ENCODE data around the gene CCDC187. TPM values are rescaled to one million over a fixed set of nuclear protein-coding genes. Genes with fewer than 3 reads are reported as not detected.

Gene CCDC187
- polyA plus RNA-seq, 1 donor (not counting 4 experiments of a cell fraction or from before 2014, with no cell fraction given) = 0.03 TPM

DNA sequence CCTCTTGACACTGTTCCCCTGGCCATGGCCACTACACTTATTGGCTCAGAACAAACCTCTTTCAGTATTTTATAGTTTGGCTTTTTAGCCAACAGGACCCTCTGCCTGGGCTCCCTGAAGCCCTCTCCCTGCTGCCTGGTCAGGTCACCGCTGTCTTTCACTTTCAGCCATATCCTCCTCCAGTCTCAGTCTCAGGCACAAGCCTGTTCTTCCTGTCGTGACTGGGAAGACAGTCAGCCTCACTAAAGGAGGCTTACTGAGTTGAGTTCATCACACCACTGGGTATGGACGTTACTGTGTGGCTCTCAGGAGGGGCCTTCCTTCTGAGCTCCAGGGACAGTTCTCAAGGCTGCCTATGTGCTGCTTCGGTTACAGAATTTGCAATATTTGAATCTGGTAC is 60.3 kb downstream of the CCDC187 start:
- Histone ChIP-seq H3K27ac (ENCODE audit: control insufficient read depth, insufficient read depth, low read length) (no peak overlapping the region), H3K4me1 (ENCODE audit: control insufficient read depth, extremely low read depth, insufficient read depth, low read length) (peaks cover 25% of the 10 kb centered on the region), H2AFZ (ENCODE audit: control insufficient read depth, low read length) (no peak overlapping the region), H3K79me2 (ENCODE audit: control insufficient read depth, insufficient read depth, low read length) (peaks cover 53% of the 10 kb centered on the region), H3K4me2 (ENCODE audit: control insufficient read depth, extremely low read depth, insufficient read depth, low read depth, low read length) (no peak overlapping the region), H3K9ac (ENCODE audit: control insufficient read depth, extremely low read depth, insufficient read depth, low read length) (no peak overlapping the region), H3K9me3 (ENCODE audit: control insufficient read depth, low read depth, low read length) (no peaks in the 10 kb centered on the region), H3K27me3 (ENCODE audit: control insufficient read depth, extremely low read depth, insufficient read depth, low read length) (peaks cover 23% of the 10 kb centered on the region), H3K9me1 (ENCODE audit: control insufficient read depth, extremely low read depth, insufficient read depth, low read length) (peaks cover 3% of the 10 kb centered on the region), H3K4me3 (ENCODE audit: control insufficient read depth in 2 of 3, extremely low read depth in 1 of 3, insufficient read depth in 2 of 3, low read depth in 1 of 3, low read length in 3 of 3) (no peak overlapping the region), H4K20me1 (ENCODE audit: control insufficient read depth, extremely low read depth, insufficient read depth, low read length) (peaks cover 19% of the 10 kb centered on the region), H3K36me3 (ENCODE audit: control insufficient read depth in 2 of 2, extremely low read depth in 1 of 2, insufficient read depth in 2 of 2, low read length in 2 of 2) (peaks cover 1 to 7% of the 10 kb centered on the region in 2 experiments)
- dilution Hi-C loops (cut with MboI; ENCODE audit: extremely low pct_ligation_motif_present, low sequenced_read_pairs) = no loop called here
- FAIRE-seq (no peak), DNase-seq (ENCODE audit: low read depth, low spot score) (no peak)
- TF ChIP-seq EZH2 (IDR thresholded peaks at IDR 0.05; ENCODE audit: low read length) = no peak
- TF ChIP-seq, protein P1, sequence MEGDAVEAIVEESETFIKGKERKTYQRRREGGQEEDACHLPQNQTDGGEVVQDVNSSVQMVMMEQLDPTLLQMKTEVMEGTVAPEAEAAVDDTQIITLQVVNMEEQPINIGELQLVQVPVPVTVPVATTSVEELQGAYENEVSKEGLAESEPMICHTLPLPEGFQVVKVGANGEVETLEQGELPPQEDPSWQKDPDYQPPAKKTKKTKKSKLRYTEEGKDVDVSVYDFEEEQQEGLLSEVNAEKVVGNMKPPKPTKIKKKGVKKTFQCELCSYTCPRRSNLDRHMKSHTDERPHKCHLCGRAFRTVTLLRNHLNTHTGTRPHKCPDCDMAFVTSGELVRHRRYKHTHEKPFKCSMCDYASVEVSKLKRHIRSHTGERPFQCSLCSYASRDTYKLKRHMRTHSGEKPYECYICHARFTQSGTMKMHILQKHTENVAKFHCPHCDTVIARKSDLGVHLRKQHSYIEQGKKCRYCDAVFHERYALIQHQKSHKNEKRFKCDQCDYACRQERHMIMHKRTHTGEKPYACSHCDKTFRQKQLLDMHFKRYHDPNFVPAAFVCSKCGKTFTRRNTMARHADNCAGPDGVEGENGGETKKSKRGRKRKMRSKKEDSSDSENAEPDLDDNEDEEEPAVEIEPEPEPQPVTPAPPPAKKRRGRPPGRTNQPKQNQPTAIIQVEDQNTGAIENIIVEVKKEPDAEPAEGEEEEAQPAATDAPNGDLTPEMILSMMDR (optimal IDR thresholded peaks at IDR 0.05 in 1 of 3, IDR thresholded peaks at IDR 0.05 in 1 of 3, conservative IDR thresholded peaks at IDR 0.05 in 1 of 3; ENCODE audit: extremely low read depth in 1 of 3, insufficient read depth in 2 of 3, low read length in 3 of 3) = no peak

DNA sequence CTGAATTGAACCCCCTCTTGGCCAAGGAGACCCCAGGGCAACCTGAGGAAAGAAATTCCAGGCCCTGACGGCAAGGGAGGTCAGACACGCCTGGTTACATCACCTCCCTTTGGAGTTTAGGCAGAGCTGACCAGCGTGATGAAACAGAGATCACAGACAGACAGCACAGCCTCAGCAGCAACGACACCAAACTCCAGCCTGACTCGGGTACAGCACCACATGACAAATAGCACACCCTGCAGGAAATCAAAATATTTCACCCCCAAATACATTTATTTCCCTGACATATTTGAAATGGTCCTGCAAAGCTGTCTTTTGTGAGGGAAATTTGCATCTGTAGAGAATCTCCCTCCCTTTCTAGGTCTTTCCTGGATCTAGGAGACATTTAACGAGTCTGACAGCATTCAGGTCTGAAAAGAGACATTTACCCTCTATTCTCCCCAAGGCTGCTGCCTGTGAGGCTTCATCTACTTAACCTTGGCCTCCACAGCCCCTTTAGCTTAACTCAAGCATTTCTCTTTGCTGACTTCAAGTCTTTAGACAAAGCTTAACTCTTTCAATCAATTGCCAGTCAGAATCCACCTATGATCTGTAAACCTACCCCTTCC is 60.9 kb downstream of the CCDC187 start:
- Histone ChIP-seq H3K4me2 (ENCODE audit: control insufficient read depth, extremely low read depth, insufficient read depth, low read depth, low read length) (no peak overlapping the region), H3K4me3 (ENCODE audit: control insufficient read depth in 2 of 3, extremely low read depth in 1 of 3, insufficient read depth in 2 of 3, low read depth in 1 of 3, low read length in 3 of 3) (no peak overlapping the region), H2AFZ (ENCODE audit: control insufficient read depth, low read length) (no peak overlapping the region), H3K9me1 (ENCODE audit: control insufficient read depth, extremely low read depth, insufficient read depth, low read length) (peaks cover 3% of the 10 kb centered on the region), H4K20me1 (ENCODE audit: control insufficient read depth, extremely low read depth, insufficient read depth, low read length) (peaks cover 23% of the 10 kb centered on the region), H3K27ac (ENCODE audit: control insufficient read depth, insufficient read depth, low read length) (no peak overlapping the region), H3K79me2 (ENCODE audit: control insufficient read depth, insufficient read depth, low read length) (peaks cover 56% of the 10 kb centered on the region), H3K9me3 (ENCODE audit: control insufficient read depth, low read depth, low read length) (no peaks in the 10 kb centered on the region), H3K27me3 (ENCODE audit: control insufficient read depth, extremely low read depth, insufficient read depth, low read length) (peaks cover 17% of the 10 kb centered on the region), H3K36me3 (ENCODE audit: control insufficient read depth in 2 of 2, extremely low read depth in 1 of 2, insufficient read depth in 2 of 2, low read length in 2 of 2) (peaks cover 1 to 7% of the 10 kb centered on the region in 2 experiments), H3K9ac (ENCODE audit: control insufficient read depth, extremely low read depth, insufficient read depth, low read length) (no peak overlapping the region), H3K4me1 (ENCODE audit: control insufficient read depth, extremely low read depth, insufficient read depth, low read length) (peaks cover 24% of the 10 kb centered on the region)
- FAIRE-seq (no peak), DNase-seq (ENCODE audit: low read depth, low spot score) (no peak)
- TF ChIP-seq EZH2 (IDR thresholded peaks at IDR 0.05; ENCODE audit: low read length) = no peak
- TF ChIP-seq, protein P1 (optimal IDR thresholded peaks at IDR 0.05 in 1 of 3, IDR thresholded peaks at IDR 0.05 in 1 of 3, conservative IDR thresholded peaks at IDR 0.05 in 1 of 3; ENCODE audit: extremely low read depth in 1 of 3, insufficient read depth in 2 of 3, low read length in 3 of 3) = peak in 2 of 3 experiments; percentile 20 to 54
- dilution Hi-C loops (cut with MboI; ENCODE audit: extremely low pct_ligation_motif_present, low sequenced_read_pairs) = no loop called here
